Stimulated activated CD4-positive, alpha-beta T cell treated with anti-CD3 and anti-CD28 coated beads, TNF-alpha, amount 100 ng/mL, for 4 hours (primary cell): ENCODE measurements around the gene INPP5A.

Experiments used
- DNase-seq, 3 experiments: peaks; one replicate each; pipeline ENCODE4 v3.0.0-alpha.2; 2020; ENCODE audit warnings: low read depth in 3 of 3

Gene INPP5A

GRCh38 chr10:132705173-132705572, 167.6 kb downstream of the INPP5A start:
- DNase-seq = no peak

DNA sequence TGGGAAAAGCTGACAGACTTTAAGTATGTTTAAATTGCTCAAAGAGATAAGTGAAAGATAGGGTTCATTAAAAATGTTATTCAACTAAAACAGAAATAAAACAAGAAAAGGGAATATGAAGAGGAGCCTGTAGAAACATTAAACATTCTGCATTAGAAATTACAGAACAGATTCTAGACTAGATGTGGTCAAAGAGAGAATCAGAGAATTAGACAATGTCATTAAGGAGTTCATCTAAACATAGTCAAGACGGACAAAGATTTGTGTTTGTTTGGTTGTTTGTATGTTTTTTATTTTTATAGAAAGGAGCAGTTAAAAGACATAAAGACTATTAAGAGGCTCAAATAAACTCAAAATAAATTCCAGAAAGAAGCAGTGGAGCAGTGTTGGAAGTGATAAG, 168.4 kb downstream of the INPP5A start:
- no peak for DNase-seq

GRCh38 chr10:132706701-132707100, 169.1 kb downstream of the INPP5A start:
- DNase-seq = no peak

- no peak for DNase-seq
Observed at GRCh38 chr10:132707121-132707775, 169.7 kb downstream of the INPP5A start.

DNA sequence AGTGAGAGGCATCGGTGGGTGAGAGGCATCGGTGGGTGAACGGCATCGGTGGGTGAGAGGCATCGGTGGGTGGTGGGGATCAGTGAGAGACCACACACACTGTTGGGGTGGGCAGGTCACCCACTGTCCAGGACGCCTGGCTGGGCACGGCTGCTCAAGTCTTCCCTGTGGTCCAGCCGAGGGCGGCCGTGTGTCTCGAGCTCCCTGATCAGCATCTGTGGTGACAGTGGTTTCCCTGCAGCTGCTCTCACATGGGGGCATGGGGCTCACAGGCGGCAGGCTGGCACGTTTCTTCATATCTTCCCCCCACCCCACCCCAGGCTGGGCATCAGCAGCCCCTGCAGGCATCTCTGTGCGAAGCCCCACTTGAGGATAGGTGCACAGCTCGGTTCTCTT, 170.2 kb downstream of the INPP5A start:
- no peak for DNase-seq

GRCh38 chr10:132708441-132708840, 170.9 kb downstream of the INPP5A start:
- DNase-seq = no peak

DNA sequence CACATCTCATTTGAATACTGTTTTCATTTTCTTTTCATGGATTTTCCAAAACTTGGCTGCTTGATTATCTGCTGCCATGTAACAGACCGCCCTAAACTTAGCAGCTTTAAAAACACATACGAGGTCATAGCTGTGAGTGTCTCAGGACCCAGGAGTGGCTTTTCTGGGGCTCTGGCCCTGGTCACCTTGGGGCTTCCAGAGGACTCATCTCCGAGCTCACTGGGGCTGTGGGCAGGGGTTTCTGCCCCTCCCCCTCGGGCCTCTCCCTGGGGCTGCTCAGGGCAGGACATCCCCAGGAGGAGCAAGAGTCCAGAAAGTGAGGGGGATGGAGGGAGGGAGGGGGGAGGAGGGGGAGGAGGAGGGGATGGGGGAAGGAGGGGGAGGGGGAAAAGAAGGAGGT, 171.3 kb downstream of the INPP5A start:
- DNase-seq = no peak

DNA sequence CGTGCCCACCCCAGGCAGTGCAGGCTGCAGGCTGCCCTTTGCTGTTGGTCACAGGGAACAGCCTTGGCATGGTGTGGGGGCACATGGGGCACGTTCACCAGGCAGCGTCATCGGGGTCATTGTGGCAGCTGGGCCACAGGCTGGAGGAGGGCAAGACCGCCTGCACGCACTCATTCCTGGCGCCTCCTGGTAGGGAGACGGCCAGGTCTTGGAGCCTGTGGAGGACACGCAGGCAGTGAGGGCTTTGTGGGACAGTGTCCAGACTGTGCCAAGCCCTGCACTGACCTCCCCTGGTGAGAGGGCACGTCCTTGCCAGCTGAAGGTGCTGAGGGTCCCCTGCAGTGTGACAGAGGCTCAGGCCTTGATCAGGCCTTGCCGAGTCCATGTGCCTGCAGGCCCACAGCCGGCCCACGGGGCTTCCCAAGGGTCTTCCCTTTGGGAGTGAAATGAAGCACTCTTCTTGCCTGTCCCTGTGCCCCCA, 171.9 kb downstream of the INPP5A start:
- no peak for DNase-seq

- no peak for DNase-seq
Observed at GRCh38 chr10:132710036-132710686, 172.6 kb downstream of the INPP5A start.

- no peak for DNase-seq
Observed at GRCh38 chr10:132710746-132711612, 173.4 kb downstream of the INPP5A start.

DNA sequence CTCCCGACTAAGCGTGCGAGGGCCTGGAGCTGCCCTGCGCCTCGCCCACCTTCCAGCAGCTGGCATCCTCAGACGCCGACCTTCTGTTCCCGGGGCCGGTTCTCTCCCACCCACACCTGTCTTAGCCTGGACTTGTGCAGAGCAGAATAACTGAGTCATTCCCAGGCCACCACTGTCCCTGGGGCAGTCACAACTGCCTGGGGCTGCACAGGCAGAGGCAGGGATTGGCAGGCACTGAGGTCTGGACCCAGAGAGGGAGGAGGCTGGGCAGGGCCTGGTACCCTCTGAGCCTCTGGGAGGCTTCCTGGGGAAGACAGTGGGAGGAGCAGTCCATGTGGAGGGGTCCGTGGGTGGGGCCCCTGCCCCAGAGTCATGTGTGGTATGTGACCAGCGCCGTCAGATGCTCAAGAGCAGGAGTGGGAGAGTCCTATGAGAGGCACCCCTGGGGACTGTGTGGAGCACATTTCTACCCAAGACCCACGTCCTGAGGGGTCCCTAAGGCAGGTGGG, 174.1 kb downstream of the INPP5A start:
- DNase-seq = no peak

DNA sequence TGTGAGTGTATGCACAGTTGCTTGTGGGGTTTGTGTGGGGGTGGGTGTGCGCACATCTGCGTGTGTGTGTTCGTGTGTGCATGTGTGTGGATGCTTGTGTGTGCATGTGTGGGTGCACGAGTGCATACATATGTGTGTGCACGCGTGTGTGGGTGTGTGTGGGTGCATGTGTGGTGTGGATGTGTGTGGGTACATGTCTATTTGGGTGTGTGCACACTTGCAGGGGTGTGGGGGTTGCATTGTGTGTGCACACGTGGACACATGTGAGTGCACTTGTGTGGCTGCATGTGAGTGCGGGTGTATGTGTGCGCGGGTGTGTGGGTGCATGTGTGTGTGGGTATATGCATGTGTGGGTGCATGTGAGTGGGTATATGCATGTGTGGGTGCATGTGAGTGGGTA, 174.7 kb downstream of the INPP5A start:
- no peak for DNase-seq

DNA sequence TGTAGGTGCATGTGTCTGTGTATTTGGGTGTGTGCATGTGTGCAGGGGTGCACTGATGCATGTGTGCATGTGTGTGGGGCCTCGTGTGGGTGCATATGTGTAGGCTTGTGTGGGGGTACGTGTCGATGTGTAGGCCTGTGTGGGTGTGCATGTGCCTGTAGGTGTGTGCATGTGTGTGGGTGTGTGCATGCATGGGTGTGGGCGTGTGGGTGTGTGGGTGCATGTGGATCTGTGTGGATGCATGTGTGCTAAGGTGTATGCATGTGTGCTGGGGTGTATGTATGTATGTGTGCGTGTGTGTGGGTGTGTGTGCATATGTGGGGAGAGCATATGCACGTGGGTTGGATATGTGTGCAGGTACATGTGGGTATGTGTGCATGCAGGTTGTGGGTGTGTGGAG, 175.2 kb downstream of the INPP5A start:
- no peak for DNase-seq

GRCh38 chr10:132713421-132714095, 176.0 kb downstream of the INPP5A start:
- no peak for DNase-seq

DNA sequence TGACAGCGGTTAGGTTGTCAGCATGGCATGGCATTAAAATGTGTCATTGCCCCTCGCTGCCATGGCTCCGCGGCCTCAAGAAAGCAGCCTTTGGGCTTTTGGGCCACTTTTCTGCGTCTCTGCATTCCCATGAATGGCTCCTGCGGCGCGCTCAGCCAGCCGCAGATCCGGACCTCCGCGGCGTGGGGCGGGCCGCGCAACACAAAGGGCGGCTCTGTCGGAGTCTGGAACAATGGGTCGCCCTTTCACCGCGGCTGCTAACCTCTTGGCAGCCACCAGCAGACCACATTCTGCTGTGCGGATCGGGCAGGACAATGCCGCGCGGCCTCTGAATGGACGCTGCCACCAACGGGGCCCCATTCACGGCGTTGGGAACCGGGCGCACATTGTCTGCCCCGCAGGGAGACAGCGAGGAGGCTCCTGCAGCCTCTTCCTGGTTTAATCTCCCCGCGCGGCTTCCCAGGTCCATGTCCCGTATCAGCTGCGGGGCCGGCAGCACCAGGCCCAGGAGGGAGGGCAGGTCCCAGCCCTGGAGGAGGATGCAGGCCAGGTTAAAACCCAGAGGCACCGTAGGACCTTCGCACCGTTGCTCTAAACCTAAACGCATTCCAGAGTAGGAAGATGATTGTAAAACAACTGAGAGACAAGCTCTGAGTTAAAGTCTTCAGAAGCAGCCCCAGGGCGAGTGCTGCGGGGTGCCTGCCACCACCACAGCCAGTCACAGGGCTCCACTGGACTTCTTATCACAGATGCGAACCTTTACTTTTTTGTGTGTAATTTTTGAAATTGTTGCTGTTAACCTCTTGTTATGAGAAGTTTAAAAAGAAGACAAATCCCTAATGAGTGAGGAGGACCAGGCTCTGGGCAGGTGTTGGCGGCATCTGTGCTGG, 176.8 kb downstream of the INPP5A start:
- no peak for DNase-seq

- DNase-seq = no peak
Observed at GRCh38 chr10:132714986-132715775, 177.6 kb downstream of the INPP5A start.

DNA sequence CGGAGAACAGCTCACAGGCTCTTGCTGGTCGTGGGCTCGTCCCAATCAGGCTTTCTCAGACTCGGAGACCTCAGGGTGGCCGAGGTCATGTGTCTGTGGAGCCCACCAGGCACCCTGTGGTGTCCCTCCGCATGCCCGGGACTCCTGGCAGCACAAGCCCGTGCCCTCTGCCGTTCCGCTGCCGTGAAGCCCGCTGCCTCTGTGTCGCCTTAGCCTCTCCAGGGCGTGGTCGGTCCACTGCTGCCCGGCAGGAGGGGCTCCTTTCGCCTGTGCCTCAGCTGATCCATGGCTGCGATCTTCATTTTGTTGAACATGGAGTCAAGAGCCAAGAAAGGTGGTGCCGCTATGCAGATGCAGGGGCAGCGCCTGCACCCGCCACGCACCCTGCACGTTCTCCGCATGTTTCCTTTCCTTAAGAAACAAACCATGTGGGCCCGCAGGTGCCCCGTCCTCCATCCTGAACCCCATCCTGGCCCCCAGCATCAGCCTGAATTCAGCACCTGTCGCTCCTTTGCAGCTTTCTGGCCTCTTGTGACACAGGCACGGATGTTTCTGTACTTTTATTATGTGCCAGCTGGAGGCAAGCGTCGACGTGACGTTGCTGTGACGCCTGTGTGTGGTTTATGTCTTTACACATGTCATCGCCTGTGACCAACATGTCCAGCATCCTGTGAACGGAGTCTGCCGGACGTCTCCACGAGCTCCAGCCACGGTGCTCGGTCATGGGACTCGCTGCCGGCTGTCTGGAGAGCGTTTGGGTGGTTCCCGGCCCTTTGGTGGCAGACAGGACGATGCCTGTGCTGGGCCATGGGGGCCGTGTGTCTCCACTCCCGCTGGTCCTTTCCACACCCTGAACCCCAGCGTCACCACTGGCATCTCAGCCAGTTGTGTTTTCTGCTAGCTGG, 178.4 kb downstream of the INPP5A start:
- no peak for DNase-seq

GRCh38 chr10:132716691-132717490, 179.3 kb downstream of the INPP5A start:
- no peak for DNase-seq
